ENCODE results near the gene TYW5.

DNA sequence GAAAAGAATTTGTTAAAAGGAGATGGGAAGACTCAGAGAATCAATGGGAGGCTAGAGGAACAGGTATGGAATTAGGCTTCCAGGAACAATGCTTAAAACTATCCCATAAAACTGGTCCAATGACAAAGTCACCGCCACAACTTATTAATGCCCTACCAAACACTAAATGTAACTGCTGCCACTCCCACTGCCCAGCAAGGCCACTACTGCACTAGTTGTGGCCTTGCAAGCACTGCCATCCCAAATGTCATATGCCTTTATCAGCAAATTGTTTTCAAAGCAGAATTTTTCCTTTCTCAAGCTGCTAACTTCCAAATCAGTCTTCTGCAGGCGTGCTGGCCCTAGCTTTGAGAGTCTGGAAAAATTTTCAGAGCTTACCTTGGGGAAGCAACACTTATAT, 58.7 kb downstream of the TYW5 start:
- TF ChIP-seq, protein P1, sequence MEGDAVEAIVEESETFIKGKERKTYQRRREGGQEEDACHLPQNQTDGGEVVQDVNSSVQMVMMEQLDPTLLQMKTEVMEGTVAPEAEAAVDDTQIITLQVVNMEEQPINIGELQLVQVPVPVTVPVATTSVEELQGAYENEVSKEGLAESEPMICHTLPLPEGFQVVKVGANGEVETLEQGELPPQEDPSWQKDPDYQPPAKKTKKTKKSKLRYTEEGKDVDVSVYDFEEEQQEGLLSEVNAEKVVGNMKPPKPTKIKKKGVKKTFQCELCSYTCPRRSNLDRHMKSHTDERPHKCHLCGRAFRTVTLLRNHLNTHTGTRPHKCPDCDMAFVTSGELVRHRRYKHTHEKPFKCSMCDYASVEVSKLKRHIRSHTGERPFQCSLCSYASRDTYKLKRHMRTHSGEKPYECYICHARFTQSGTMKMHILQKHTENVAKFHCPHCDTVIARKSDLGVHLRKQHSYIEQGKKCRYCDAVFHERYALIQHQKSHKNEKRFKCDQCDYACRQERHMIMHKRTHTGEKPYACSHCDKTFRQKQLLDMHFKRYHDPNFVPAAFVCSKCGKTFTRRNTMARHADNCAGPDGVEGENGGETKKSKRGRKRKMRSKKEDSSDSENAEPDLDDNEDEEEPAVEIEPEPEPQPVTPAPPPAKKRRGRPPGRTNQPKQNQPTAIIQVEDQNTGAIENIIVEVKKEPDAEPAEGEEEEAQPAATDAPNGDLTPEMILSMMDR (IDR thresholded peaks at IDR 0.05) = no peak
- no peak for TF ChIP-seq ZFX (IDR thresholded peaks at IDR 0.05; ENCODE audit: borderline replicate concordance)
